ENCODE results near the gene PLEKHG4B.

DNA sequence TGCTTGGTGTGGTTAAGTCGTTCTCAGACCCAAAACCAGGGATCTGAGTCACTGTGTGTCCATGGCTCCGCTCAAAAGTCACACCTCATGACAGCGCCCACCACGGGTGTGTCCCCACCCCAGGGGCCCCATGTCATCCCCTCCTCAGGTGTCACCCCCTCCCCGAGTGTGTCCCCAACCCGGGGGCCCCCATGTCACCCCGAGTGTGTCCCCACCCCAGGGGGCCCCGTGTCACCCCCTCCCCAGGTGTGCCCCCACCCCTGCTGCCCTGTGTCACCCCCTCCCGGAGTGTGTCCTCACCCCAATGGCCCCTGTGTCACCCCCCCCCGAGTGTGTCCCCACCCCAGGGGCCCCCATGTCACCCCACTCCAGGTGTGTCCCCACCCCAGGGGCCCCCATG, 104.4 kb downstream of the PLEKHG4B start:
- TF ChIP-seq SMC3 (conservative IDR thresholded peaks at IDR 0.05; ENCODE audit: poor library complexity) = no peak
- TF ChIP-seq, protein P1, sequence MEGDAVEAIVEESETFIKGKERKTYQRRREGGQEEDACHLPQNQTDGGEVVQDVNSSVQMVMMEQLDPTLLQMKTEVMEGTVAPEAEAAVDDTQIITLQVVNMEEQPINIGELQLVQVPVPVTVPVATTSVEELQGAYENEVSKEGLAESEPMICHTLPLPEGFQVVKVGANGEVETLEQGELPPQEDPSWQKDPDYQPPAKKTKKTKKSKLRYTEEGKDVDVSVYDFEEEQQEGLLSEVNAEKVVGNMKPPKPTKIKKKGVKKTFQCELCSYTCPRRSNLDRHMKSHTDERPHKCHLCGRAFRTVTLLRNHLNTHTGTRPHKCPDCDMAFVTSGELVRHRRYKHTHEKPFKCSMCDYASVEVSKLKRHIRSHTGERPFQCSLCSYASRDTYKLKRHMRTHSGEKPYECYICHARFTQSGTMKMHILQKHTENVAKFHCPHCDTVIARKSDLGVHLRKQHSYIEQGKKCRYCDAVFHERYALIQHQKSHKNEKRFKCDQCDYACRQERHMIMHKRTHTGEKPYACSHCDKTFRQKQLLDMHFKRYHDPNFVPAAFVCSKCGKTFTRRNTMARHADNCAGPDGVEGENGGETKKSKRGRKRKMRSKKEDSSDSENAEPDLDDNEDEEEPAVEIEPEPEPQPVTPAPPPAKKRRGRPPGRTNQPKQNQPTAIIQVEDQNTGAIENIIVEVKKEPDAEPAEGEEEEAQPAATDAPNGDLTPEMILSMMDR (IDR thresholded peaks at IDR 0.05; ENCODE audit: poor library complexity, severe bottlenecking) = no peak
